ENCODE measurements around the gene CCDC82. TPM values are rescaled to one million over a fixed set of nuclear protein-coding genes. Genes with fewer than 3 reads are reported as not detected.

The CCDC82 gene
- total RNA-seq, 2 donors from 2014 or later: 18.9 to 44.8 TPM

DNA sequence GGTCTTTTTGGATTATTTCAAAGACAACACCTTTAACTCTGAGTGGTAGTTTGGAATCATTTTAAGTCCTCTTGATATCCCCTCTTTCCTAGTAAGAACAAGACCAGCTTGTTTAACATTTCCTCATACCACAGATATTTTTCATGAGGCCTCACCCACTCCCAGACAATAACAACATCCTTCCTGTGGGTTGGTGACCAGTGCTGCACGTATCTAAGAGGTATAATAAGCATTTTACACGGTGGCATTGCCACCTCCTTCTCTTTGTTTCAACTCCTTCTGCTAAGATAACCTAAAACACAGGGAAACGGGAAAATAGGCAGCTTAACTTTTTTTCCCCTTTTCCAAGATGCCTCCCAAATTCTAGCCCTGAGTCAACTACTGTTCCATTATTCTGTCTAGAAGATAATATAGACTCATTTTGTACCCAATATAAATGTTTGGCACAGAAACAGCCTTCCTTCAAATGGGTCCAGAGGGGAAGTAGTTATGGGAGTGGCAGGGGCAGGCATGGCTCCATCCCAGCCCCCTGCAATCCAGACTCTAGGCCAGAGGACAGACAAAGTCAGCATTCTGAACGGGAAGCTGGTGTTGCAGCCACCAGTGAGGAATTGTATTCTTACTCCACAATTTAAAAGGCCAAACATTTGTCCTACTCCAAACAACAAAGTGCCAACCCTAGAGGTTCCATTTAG is 75.2 kb downstream of the CCDC82 start:
- Histone ChIP-seq H3K9me3 (no peaks in the 10 kb centered on the region), H3K27ac (peak overlapping the region; percentile 25 to 74 (median 60)), H3K27me3 (no peaks in the 10 kb centered on the region), H3K36me3 (replicated peaks in 1 of 2; ENCODE audit: insufficient read depth in 1 of 2, low read depth in 2 of 2) (no peaks in the 10 kb centered on the region), H3K4me1 (peaks cover 30% of the 10 kb centered on the region), H3K4me3 (no peak overlapping the region)
- DNase-seq (no peak), ATAC-seq (peak; percentile 69)
- TF ChIP-seq, protein P1, sequence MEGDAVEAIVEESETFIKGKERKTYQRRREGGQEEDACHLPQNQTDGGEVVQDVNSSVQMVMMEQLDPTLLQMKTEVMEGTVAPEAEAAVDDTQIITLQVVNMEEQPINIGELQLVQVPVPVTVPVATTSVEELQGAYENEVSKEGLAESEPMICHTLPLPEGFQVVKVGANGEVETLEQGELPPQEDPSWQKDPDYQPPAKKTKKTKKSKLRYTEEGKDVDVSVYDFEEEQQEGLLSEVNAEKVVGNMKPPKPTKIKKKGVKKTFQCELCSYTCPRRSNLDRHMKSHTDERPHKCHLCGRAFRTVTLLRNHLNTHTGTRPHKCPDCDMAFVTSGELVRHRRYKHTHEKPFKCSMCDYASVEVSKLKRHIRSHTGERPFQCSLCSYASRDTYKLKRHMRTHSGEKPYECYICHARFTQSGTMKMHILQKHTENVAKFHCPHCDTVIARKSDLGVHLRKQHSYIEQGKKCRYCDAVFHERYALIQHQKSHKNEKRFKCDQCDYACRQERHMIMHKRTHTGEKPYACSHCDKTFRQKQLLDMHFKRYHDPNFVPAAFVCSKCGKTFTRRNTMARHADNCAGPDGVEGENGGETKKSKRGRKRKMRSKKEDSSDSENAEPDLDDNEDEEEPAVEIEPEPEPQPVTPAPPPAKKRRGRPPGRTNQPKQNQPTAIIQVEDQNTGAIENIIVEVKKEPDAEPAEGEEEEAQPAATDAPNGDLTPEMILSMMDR (IDR thresholded peaks at IDR 0.05): no peak
- no peak for TF ChIP-seq POLR2A (IDR thresholded peaks at IDR 0.05)
- intact Hi-C loops (cut with DNase I): no loop called here
- 36 to 46% methylated on average over 4 of the region's 4 CpGs for WGBS, 2 donors

DNA sequence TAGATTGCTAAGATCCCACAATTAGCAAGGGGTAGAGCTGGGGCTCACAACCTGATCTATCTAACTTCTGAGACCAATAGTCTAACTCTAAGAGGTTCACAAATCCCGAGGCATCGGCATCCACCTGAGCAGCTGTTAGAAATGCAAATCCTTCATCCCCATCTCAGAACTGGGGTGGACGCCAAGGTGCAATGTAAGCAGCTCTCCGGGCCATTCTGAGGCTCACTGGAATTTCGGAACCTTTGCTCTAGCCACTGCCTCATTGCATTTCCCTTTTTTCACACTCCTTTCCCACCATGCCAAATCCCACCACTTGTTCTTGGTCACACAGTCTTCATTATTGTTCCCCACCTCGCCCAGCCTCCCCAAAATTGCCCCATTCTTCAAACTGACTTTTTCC is 76.5 kb downstream of the CCDC82 start:
- Histone ChIP-seq H3K4me3 (no peak overlapping the region), H3K27me3 (no peaks in the 10 kb centered on the region), H3K4me1 (peaks cover 30% of the 10 kb centered on the region), H3K27ac (peak overlapping the region in 2 of 4 donors; percentile 70 to 74), H3K36me3 (replicated peaks in 1 of 2; ENCODE audit: insufficient read depth in 1 of 2, low read depth in 2 of 2) (no peaks in the 10 kb centered on the region), H3K9me3 (no peaks in the 10 kb centered on the region)
- DNase-seq (no peak), ATAC-seq (no peak)
- WGBS, 2 donors: 66 to 77% methylated on average over 6 of the region's 6 CpGs
- intact Hi-C loops (cut with DNase I): no loop called here
- TF ChIP-seq, protein P1 (IDR thresholded peaks at IDR 0.05): no peak
- TF ChIP-seq POLR2A (IDR thresholded peaks at IDR 0.05): no peak

DNA sequence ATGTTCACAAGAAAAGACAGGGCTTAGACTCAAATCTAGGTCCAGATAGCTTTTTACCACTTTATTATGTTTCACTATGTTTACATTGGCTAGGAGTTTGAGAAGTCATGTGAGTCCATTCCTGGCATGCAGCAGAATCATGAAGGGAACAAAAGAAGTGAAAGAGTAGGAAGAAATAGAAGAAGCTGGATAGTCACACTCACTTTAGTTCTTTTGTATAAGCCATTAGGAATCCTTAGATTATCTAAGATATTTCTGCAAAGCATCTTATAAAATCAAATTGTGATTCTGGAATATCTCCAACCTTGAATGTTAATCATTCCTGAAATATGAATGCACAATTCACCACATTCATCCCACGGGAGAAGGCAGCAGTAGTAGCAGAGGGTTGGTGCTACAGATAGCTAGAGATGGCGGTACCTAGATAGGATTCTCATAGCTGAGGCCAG is 78.6 kb downstream of the CCDC82 start:
- Histone ChIP-seq H3K9me3 (no peaks in the 10 kb centered on the region), H3K36me3 (replicated peaks in 1 of 2; ENCODE audit: insufficient read depth in 1 of 2, low read depth in 2 of 2) (no peaks in the 10 kb centered on the region), H3K4me3 (no peak overlapping the region), H3K27ac (peak overlapping the region in 3 of 4 donors; percentile 40 to 70 (median 52)), H3K4me1 (peaks cover 47% of the 10 kb centered on the region), H3K27me3 (no peaks in the 10 kb centered on the region)
- intact Hi-C loops (cut with DNase I): no loop called here
- DNase-seq: no peak
- WGBS, 2 donors: 36 to 39% methylated on average over 2 of the region's 2 CpGs
- peak; percentile 22 for ATAC-seq
- TF ChIP-seq, protein P1 (IDR thresholded peaks at IDR 0.05): no peak
- no peak for TF ChIP-seq POLR2A (IDR thresholded peaks at IDR 0.05)

DNA sequence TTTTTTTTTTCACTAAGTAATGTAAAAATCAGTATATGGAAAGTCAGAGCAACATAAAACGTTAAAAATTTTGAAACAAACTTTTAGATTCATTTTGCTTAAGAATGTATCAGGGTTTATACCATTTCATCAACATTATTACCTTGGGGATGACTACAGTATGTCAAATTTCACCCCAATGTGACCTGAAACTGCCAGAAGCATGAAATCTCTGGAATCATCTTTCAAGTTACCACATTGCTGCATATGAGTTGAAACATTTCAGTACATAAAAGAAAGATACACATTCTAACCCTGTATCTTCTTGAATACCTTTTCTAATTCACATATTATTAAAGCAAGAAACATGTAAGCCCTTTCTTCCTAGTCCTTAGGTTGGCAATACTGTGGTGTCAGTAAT is 79.5 kb downstream of the CCDC82 start:
- H3K4me1 ChIP-seq: peaks cover 49% of the 10 kb centered on the region
- no peak overlapping the region for H3K4me3 ChIP-seq
- H3K27me3 ChIP-seq: no peaks in the 10 kb centered on the region
- H3K36me3 ChIP-seq (replicated peaks in 1 of 2; ENCODE audit: insufficient read depth in 1 of 2, low read depth in 2 of 2): no peaks in the 10 kb centered on the region
- no peaks in the 10 kb centered on the region for H3K9me3 ChIP-seq
- DNase-seq: no peak
- 56 to 68% methylated on average over 1 of the region's 1 CpG for WGBS, 2 donors
- TF ChIP-seq, protein P1 (IDR thresholded peaks at IDR 0.05): no peak
- no peak for TF ChIP-seq POLR2A (IDR thresholded peaks at IDR 0.05)
- intact Hi-C loops (cut with DNase I): no loop called here
- ATAC-seq: no peak
- H3K27ac ChIP-seq: peak overlapping the region in 1 of 4 donors; percentile 70

DNA sequence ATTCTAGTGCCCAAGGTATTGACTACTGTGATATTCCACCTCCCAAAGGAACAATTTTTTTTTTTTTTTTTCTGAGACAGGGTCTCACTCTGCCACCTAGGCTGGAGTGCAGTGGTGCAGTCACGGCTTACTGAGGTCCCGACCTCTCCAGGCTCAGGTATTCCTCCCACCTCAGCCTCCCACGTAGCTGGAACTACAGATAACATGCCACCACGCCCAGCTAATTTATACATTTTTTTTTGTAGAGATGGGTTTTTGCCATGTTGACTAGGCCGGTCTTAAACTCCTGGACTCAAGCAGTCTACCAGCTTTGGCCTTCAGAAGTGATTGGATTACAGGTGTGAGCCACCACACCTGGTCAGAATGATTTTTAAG is 80.1 kb downstream of the CCDC82 start:
- TF ChIP-seq POLR2A (IDR thresholded peaks at IDR 0.05): no peak
- TF ChIP-seq, protein P1 (IDR thresholded peaks at IDR 0.05): no peak
- 72 to 89% methylated on average over 5 of the region's 5 CpGs for WGBS, 2 donors
- ATAC-seq (no peak), DNase-seq (no peak)
- intact Hi-C loops (cut with DNase I): no loop called here
- peak overlapping the region in 1 of 4 donors; percentile 8 for H3K27ac ChIP-seq
- peaks cover 45% of the 10 kb centered on the region for H3K4me1 ChIP-seq
- H3K4me3 ChIP-seq: no peak overlapping the region
- no peaks in the 10 kb centered on the region for H3K9me3 ChIP-seq
- H3K36me3 ChIP-seq (replicated peaks in 1 of 2; ENCODE audit: insufficient read depth in 1 of 2, low read depth in 2 of 2): no peaks in the 10 kb centered on the region
- no peaks in the 10 kb centered on the region for H3K27me3 ChIP-seq

All from body of pancreas (tissue), 4 donors.